ENCODE results near the gene ATF6B.
"Not testable (repeated sequence)": the region's sequence is repeated elsewhere in the genome, so short reads cannot be mapped to it uniquely, and the experiment has no call there.

The ATF6B gene

GRCh38 chr6:32102255-32102654, 25.8 kb downstream of the ATF6B start:
- DNase-seq, result no peak

GRCh38 chr6:32100251-32100650, 27.8 kb downstream of the ATF6B start:
- not testable (repeated sequence) for DNase-seq

GRCh38 chr6:32097364-32097763, 30.7 kb downstream of the ATF6B start:
- DNase-seq, result no peak

- DNase-seq, result no peak
These were observed 31.4 kb downstream of the ATF6B start for GRCh38 chr6:32096394-32097258.

- DNase-seq, result no peak
These were observed 32.0 kb downstream of the ATF6B start for GRCh38 chr6:32096087-32096393.

- DNase-seq, result no peak
These were observed 32.5 kb downstream of the ATF6B start for GRCh38 chr6:32095338-32096086.

GRCh38 chr6:32092760-32093497, 35.1 kb downstream of the ATF6B start:
- peak; percentile 73 for DNase-seq

GRCh38 chr6:32089082-32089828, 38.8 kb downstream of the ATF6B start:
- DNase-seq, result no peak

- DNase-seq, result no peak
These were observed 39.5 kb downstream of the ATF6B start for GRCh38 chr6:32088487-32089049.

GRCh38 chr6:32087574-32088486, 40.2 kb downstream of the ATF6B start:
- peak in 1 of 2 experiments; percentile 55 for DNase-seq

- no peak for DNase-seq
These were observed 41.1 kb downstream of the ATF6B start for GRCh38 chr6:32086661-32087573.

- DNase-seq, result no peak
These were observed 42.1 kb downstream of the ATF6B start for GRCh38 chr6:32085759-32086459.

GRCh38 chr6:32084780-32085179, 43.3 kb downstream of the ATF6B start:
- DNase-seq, result no peak

GRCh38 chr6:32083812-32084768, 44.0 kb downstream of the ATF6B start:
- DNase-seq, result no peak

- DNase-seq, result no peak
These were observed 45.1 kb downstream of the ATF6B start for GRCh38 chr6:32082935-32083334.

GRCh38 chr6:32082478-32082877, 45.6 kb downstream of the ATF6B start:
- DNase-seq, result no peak

- DNase-seq, result peak in 1 of 2 experiments; percentile 5
These were observed 46.7 kb downstream of the ATF6B start for GRCh38 chr6:32081168-32081990.
